ENCODE data around the gene GMEB1.
"Not testable (repeated sequence)": the region's sequence is repeated elsewhere in the genome, so short reads cannot be mapped to it uniquely, and the experiment has no call there.

DNA sequence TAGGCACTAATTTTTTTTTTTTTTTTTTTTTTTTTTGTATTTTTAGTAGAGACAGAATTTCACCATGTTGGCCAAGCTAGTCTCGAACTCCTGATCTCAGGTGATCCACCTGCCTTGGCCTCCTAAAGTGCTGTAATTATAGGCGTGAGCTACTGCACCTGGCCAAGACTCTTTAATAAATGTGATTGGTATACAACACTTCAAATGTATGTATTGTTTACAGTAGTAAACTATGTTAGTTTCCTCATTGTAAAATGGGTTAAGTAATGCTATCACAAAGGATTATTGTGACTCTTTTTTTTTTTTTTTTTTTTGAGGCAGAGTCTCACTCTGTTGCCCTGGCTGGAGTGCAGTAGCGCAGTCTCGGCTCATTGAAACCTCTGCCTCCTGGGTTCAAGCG is 56.8 kb downstream of the GMEB1 start:
- TF ChIP-seq, protein P1, sequence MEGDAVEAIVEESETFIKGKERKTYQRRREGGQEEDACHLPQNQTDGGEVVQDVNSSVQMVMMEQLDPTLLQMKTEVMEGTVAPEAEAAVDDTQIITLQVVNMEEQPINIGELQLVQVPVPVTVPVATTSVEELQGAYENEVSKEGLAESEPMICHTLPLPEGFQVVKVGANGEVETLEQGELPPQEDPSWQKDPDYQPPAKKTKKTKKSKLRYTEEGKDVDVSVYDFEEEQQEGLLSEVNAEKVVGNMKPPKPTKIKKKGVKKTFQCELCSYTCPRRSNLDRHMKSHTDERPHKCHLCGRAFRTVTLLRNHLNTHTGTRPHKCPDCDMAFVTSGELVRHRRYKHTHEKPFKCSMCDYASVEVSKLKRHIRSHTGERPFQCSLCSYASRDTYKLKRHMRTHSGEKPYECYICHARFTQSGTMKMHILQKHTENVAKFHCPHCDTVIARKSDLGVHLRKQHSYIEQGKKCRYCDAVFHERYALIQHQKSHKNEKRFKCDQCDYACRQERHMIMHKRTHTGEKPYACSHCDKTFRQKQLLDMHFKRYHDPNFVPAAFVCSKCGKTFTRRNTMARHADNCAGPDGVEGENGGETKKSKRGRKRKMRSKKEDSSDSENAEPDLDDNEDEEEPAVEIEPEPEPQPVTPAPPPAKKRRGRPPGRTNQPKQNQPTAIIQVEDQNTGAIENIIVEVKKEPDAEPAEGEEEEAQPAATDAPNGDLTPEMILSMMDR (conservative IDR thresholded peaks at IDR 0.05; ENCODE audit: low read depth in 2 of 2): not testable (repeated sequence)
- TF ChIP-seq ZNF114 (CRISPR knock-in tag; IDR thresholded peaks at IDR 0.05); EZH2phosphoT487 (IDR thresholded peaks at IDR 0.05; ENCODE audit: unreplicated experiment); POLR2AphosphoS5 (IDR thresholded peaks at IDR 0.05; ENCODE audit: low read depth); REST (IDR thresholded peaks at IDR 0.05; ENCODE audit: unreplicated experiment); EZH2 (IDR thresholded peaks at IDR 0.05; ENCODE audit: low read depth, unreplicated experiment): not testable (repeated sequence)

All from GM23338 (cell line).